Neural progenitor cell (in vitro differentiated cells): ENCODE data around the gene GSTA4. TPM values are rescaled to one million over a fixed set of nuclear protein-coding genes. Genes with fewer than 3 reads are reported as not detected.

Experiments
- DNase-seq: peaks from one replicate; pipeline ENCODE4 v3.0.0-alpha.2; 2016; ENCODE audit warnings: low spot score
- H2AFZ ChIP-seq: fragments of 200-600 bp; sonication (generic); replicated peaks from 2 replicates; pipeline ENCODE4 v1.6.1; 2016; ENCODE audit warnings: antibody characterized with exemption
- H3F3A ChIP-seq: fragments of 200-600 bp; sonication (generic); 2 replicates; pipeline ENCODE4 v1.6.1; 2016; ENCODE audit warnings: antibody characterized with exemption, low read depth
- H3K27ac ChIP-seq: fragments of 200-600 bp; sonication (generic); 2 replicates; pipeline ENCODE4 v1.5.1; 2016; ENCODE audit warnings: mild to moderate bottlenecking
- H3K27me3 ChIP-seq: fragments of 200-600 bp; sonication (generic); 2 replicates; pipeline ENCODE4 v1.6.1; 2016; ENCODE audit warnings: mild to moderate bottlenecking, moderate library complexity
- H3K36me3 ChIP-seq: fragments of 200-600 bp; sonication (generic); 2 replicates; pipeline ENCODE4 v1.5.1; 2016
- H3K4me1 ChIP-seq: fragments of 200-600 bp; sonication (generic); 2 replicates; pipeline ENCODE4 v1.6.1; 2016; ENCODE audit warnings: mixed run types
- H3K4me2 ChIP-seq: fragments of 200-600 bp; sonication (generic); 2 replicates; pipeline ENCODE4 v1.6.1; 2016
- H3K4me3 ChIP-seq: fragments of 200-600 bp; sonication (generic); 2 replicates; pipeline ENCODE4 v1.5.1; 2016
- H3K79me2 ChIP-seq: fragments of 200-600 bp; sonication (generic); 2 replicates; pipeline ENCODE4 v1.6.1; 2016; ENCODE audit warnings: low read depth
- H3K9ac ChIP-seq: fragments of 200-600 bp; sonication (generic); 2 replicates; pipeline ENCODE4 v1.6.1; 2016
- H3K9me3 ChIP-seq: fragments of 200-600 bp; sonication (generic); 2 replicates; pipeline ENCODE4 v1.5.1; 2016; ENCODE audit warnings: low read depth
- H4K20me1 ChIP-seq: fragments of 200-600 bp; sonication (generic); 2 replicates; pipeline ENCODE4 v1.6.1; 2016; ENCODE audit warnings: low read depth
- H3K27ac Mint-ChIP-seq: 3 replicates; pipeline ENCODE4 v1.8.0; 2021; ENCODE audit warnings: mixed read lengths
- H3K27me3 Mint-ChIP-seq: 2 replicates; pipeline ENCODE4 v1.8.0; 2022; ENCODE audit warnings: low read depth, mild to moderate bottlenecking, inconsistent platforms, moderate library complexity, mixed read lengths; ENCODE audit not compliant: insufficient read depth
- H3K36me3 Mint-ChIP-seq: 3 replicates; pipeline ENCODE4 v1.8.0; 2021; ENCODE audit warnings: mixed read lengths
- H3K4me1 Mint-ChIP-seq: 3 replicates; pipeline ENCODE4 v1.8.0; 2021; ENCODE audit warnings: mixed read lengths
- H3K4me3 Mint-ChIP-seq: 3 replicates; pipeline ENCODE4 v1.8.0; 2021; ENCODE audit warnings: mild to moderate bottlenecking, moderate library complexity, mixed read lengths
- H3K9me3 Mint-ChIP-seq: 3 replicates; pipeline ENCODE4 v1.8.0; 2020; ENCODE audit warnings: mixed read lengths
- CTCF ChIP-seq: fragments of 200-600 bp; sonication (generic); IDR thresholded peaks from 2 replicates; pipeline ENCODE4 v1.5.1; 2017; ENCODE audit warnings: antibody characterized with exemption, mild to moderate bottlenecking
- EZH2 ChIP-seq: fragments of 200-600 bp; sonication (generic); IDR thresholded peaks from 2 replicates; pipeline ENCODE4 v1.6.1; 2017; ENCODE audit warnings: antibody characterized with exemption, mild to moderate bottlenecking, moderate library complexity
- EZH2phosphoT487 ChIP-seq: fragments of 200-600 bp; sonication (generic); IDR thresholded peaks from 2 replicates; pipeline ENCODE4 v1.6.1; 2017; ENCODE audit warnings: antibody characterized with exemption
- total RNA-seq: library from RNA; depleted of rRNA; stranded (reverse); fragments of >200 nt; gene quantifications from 2 replicates; pipeline ENCODE4 v1.2.3, GENCODE V29; 2015; ENCODE audit warnings: low replicate concordance

Gene GSTA4
- total RNA-seq, 1 donor from 2014 or later: 113 TPM

GRCh38 chr6:53033764-53034163 lies 38.7 kb upstream of the GSTA4 start:
- no peaks in the 10 kb centered on the region for H3K4me1 ChIP-seq
- peaks cover 10% of the 10 kb centered on the region for H3K36me3 ChIP-seq
- no peaks in the 10 kb centered on the region for H3F3A ChIP-seq
- no peak overlapping the region for H3K4me2 ChIP-seq
- H3K4me3 ChIP-seq: no peak overlapping the region
- H3K36me3 Mint-ChIP-seq: peaks cover 28% of the 10 kb centered on the region
- peaks cover 2% of the 10 kb centered on the region for H3K27me3 Mint-ChIP-seq
- no peak for DNase-seq
- H3K4me3 Mint-ChIP-seq: no peak overlapping the region
- H2AFZ ChIP-seq: no peak overlapping the region
- no peaks in the 10 kb centered on the region for H3K27me3 ChIP-seq
- H3K27ac Mint-ChIP-seq: no peak overlapping the region
- no peaks in the 10 kb centered on the region for H3K9me3 ChIP-seq
- no peak for TF ChIP-seq EZH2
- no peak for TF ChIP-seq CTCF
- TF ChIP-seq EZH2phosphoT487: no peak
- no peaks in the 10 kb centered on the region for H3K79me2 ChIP-seq
- H4K20me1 ChIP-seq: no peaks in the 10 kb centered on the region
- H3K9me3 Mint-ChIP-seq: no peaks in the 10 kb centered on the region
- H3K4me1 Mint-ChIP-seq: no peaks in the 10 kb centered on the region
- no peak overlapping the region for H3K27ac ChIP-seq
- H3K9ac ChIP-seq: no peak overlapping the region

- DNase-seq: no peak
- Mint-ChIP-seq H3K4me1 (no peaks in the 10 kb centered on the region), H3K36me3 (peaks cover 31% of the 10 kb centered on the region), H3K27me3 (peaks cover 2% of the 10 kb centered on the region), H3K9me3 (no peaks in the 10 kb centered on the region), H3K4me3 (no peak overlapping the region), H3K27ac (no peak overlapping the region)
- no peak overlapping the region for H2AFZ ChIP-seq
- H3K27me3 ChIP-seq: no peaks in the 10 kb centered on the region
- no peak overlapping the region for H3K9ac ChIP-seq
- H3F3A ChIP-seq: no peaks in the 10 kb centered on the region
- TF ChIP-seq CTCF (no peak), EZH2phosphoT487 (no peak), EZH2 (no peak)
- no peaks in the 10 kb centered on the region for H3K79me2 ChIP-seq
- no peak overlapping the region for H3K4me3 ChIP-seq
- peaks cover 10% of the 10 kb centered on the region for H3K36me3 ChIP-seq
- no peaks in the 10 kb centered on the region for H3K9me3 ChIP-seq
- H3K4me1 ChIP-seq: no peaks in the 10 kb centered on the region
- H3K4me2 ChIP-seq: no peak overlapping the region
- H4K20me1 ChIP-seq: no peaks in the 10 kb centered on the region
- H3K27ac ChIP-seq: no peak overlapping the region
Observed at GRCh38 chr6:53032849-53033248, 37.8 kb upstream of the GSTA4 start.

GRCh38 chr6:53031281-53031680 lies 36.2 kb upstream of the GSTA4 start:
- no peak for TF ChIP-seq CTCF
- no peak for TF ChIP-seq EZH2phosphoT487
- no peak for TF ChIP-seq EZH2
- Mint-ChIP-seq H3K36me3 (peaks cover 31% of the 10 kb centered on the region), H3K4me1 (no peaks in the 10 kb centered on the region), H3K4me3 (no peak overlapping the region), H3K9me3 (no peaks in the 10 kb centered on the region), H3K27ac (no peak overlapping the region), H3K27me3 (peaks cover 2% of the 10 kb centered on the region)
- peaks cover 10% of the 10 kb centered on the region for H3K36me3 ChIP-seq
- no peak overlapping the region for H2AFZ ChIP-seq
- no peak overlapping the region for H3K27ac ChIP-seq
- H3K27me3 ChIP-seq: no peaks in the 10 kb centered on the region
- no peaks in the 10 kb centered on the region for H3K79me2 ChIP-seq
- no peaks in the 10 kb centered on the region for H4K20me1 ChIP-seq
- no peak overlapping the region for H3K4me2 ChIP-seq
- no peak overlapping the region for H3K9ac ChIP-seq
- no peaks in the 10 kb centered on the region for H3K4me1 ChIP-seq
- H3K4me3 ChIP-seq: no peak overlapping the region
- H3F3A ChIP-seq: no peaks in the 10 kb centered on the region
- DNase-seq: no peak
- H3K9me3 ChIP-seq: no peaks in the 10 kb centered on the region
